Thoracic aorta (tissue), 2 donors: Measurements from ENCODE around the gene CLSTN2. TPM values are rescaled to one million over a fixed set of nuclear protein-coding genes. Genes with fewer than 3 reads are reported as not detected.

Experiments used
- ATAC-seq: fragments of 150-250 bp; one replicate; pipeline ENCODE4 v1.8.0; 2017; ENCODE audit warnings: low read depth; ENCODE audit not compliant: insufficient number of reproducible peaks, low FRiP score
- DNase-seq: peaks from one replicate; pipeline ENCODE4 v3.0.0-alpha.2; 2020; ENCODE audit warnings: low spot score
- H3K27ac ChIP-seq, 2 donors: fragments of 200-600 bp; sonication (generic); 1 replicate in 1 of 2; 2 replicates in 1 of 2; pipeline ENCODE4 v1.5.1; 2016; ENCODE audit warnings: mild to moderate bottlenecking in 2 of 2, moderate library complexity in 2 of 2
- H3K27me3 ChIP-seq: fragments of 200-600 bp; sonication (generic); replicated peaks from 2 replicates; pipeline ENCODE4 v1.6.0; 2016; ENCODE audit warnings: mild to moderate bottlenecking; ENCODE audit not compliant: insufficient read depth
- H3K36me3 ChIP-seq: fragments of 200-600 bp; sonication (generic); one replicate; pipeline ENCODE4 v1.5.1; 2016
- H3K4me1 ChIP-seq, 2 donors: fragments of 200-600 bp; sonication (generic); 1 replicate in 1 of 2; 2 replicates in 1 of 2; pipeline versions ENCODE4 v1.5.1 to v1.6.0; 2016; ENCODE audit warnings: low read depth in 2 of 2, mild to moderate bottlenecking in 1 of 2; ENCODE audit not compliant: control insufficient read depth in 1 of 2
- H3K4me3 ChIP-seq: fragments of 200-600 bp; sonication (generic); 2 replicates; pipeline ENCODE4 v1.5.1; 2016; ENCODE audit warnings: mild to moderate bottlenecking
- H3K9me3 ChIP-seq: fragments of 200-600 bp; sonication (generic); 2 replicates; pipeline ENCODE4 v1.5.1; 2016
- total RNA-seq, 2 donors: library from RNA; depleted of rRNA; stranded (reverse); fragments of >200 nt; gene quantifications; one replicate each; pipeline versions ENCODE4 v1.1.0 to v1.2.3, GENCODE V29; 2016
- TF ChIP-seq, protein P1 (sequence below): fragments of 200-600 bp; sonication (generic); IDR thresholded peaks from one replicate; pipeline ENCODE4 v1.5.1; 2019; ENCODE audit warnings: antibody characterized with exemption

CLSTN2 gene
- total RNA-seq, 2 donors from 2014 or later, result 7.6 to 15.7 TPM

DNA sequence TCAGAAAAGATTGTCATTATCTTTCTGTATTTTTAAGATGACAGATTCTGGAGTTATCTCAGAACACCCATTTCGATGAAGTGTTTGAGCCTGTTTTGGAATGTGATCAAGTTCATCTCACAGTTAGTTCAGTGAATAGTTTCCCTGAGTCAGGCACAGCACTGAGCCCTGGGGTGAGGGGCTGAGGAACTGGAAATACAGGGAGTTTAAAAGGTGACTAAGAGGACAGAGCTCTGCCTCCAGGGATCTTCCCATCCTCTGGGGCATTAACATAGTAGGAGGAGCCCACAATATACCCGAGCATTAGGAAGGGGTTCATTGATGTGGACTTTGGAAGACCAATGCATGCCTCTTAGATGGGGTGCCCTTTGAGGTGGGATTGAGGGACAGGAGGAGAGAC lies 355.1 kb downstream of the CLSTN2 start:
- TF ChIP-seq, protein P1, sequence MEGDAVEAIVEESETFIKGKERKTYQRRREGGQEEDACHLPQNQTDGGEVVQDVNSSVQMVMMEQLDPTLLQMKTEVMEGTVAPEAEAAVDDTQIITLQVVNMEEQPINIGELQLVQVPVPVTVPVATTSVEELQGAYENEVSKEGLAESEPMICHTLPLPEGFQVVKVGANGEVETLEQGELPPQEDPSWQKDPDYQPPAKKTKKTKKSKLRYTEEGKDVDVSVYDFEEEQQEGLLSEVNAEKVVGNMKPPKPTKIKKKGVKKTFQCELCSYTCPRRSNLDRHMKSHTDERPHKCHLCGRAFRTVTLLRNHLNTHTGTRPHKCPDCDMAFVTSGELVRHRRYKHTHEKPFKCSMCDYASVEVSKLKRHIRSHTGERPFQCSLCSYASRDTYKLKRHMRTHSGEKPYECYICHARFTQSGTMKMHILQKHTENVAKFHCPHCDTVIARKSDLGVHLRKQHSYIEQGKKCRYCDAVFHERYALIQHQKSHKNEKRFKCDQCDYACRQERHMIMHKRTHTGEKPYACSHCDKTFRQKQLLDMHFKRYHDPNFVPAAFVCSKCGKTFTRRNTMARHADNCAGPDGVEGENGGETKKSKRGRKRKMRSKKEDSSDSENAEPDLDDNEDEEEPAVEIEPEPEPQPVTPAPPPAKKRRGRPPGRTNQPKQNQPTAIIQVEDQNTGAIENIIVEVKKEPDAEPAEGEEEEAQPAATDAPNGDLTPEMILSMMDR, result no peak
- Histone ChIP-seq H3K9me3 (no peaks in the 10 kb centered on the region), H3K4me3 (no peak overlapping the region), H3K27ac (no peak overlapping the region), H3K36me3 (no peaks in the 10 kb centered on the region), H3K4me1 (no peaks in the 10 kb centered on the region), H3K27me3 (no peaks in the 10 kb centered on the region)
- no peak for DNase-seq
- ATAC-seq, result no peak

DNA sequence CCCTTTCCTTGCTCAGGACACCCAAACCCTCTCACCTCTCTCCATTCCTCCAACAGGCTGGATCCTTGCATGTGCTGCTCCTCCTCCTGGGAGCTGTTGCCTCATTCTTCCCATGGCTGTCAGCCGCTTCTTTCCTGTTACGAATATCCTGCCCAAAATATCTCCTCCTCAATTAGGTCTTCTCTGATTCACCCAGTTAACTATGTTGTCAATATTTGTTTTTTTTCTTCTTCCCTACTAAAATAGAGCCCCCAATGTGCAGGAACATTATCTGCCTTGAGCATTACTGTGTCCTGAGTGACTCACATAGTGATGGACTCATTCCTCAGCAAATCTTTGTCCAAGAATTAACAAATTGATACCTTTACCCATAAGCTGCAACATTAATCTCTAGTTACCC lies 357.2 kb downstream of the CLSTN2 start:
- no peaks in the 10 kb centered on the region for H3K9me3 ChIP-seq
- H3K27ac ChIP-seq, result no peak overlapping the region
- no peaks in the 10 kb centered on the region for H3K4me1 ChIP-seq
- ATAC-seq (no peak), DNase-seq (no peak)
- no peak overlapping the region for H3K4me3 ChIP-seq
- H3K27me3 ChIP-seq, result no peaks in the 10 kb centered on the region
- H3K36me3 ChIP-seq, result no peaks in the 10 kb centered on the region
- TF ChIP-seq, protein P1, result no peak

DNA sequence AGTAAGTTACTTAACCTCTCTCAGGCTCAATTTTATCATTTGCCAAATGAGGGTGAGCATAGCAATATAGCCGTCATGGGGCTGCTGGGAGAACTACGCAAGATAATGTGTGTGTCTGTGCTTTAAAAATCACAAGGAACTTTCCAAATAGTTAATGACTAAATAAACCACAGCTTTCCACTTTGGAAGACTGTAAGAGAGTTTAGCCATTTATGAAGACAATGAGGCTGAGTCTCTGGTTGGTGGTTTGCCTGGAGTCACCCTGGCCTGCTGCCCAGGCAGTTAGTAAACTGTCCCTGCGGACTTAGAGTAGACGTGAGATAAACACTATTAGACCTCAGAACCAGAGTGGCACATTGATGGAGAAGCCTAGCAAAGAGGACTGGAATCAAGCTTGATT lies 357.7 kb downstream of the CLSTN2 start:
- ATAC-seq, result no peak
- H3K36me3 ChIP-seq, result no peaks in the 10 kb centered on the region
- no peaks in the 10 kb centered on the region for H3K4me1 ChIP-seq
- H3K27me3 ChIP-seq, result no peaks in the 10 kb centered on the region
- H3K27ac ChIP-seq, result no peak overlapping the region
- H3K4me3 ChIP-seq, result no peak overlapping the region
- TF ChIP-seq, protein P1, result no peak
- H3K9me3 ChIP-seq, result no peaks in the 10 kb centered on the region
- DNase-seq, result no peak

DNA sequence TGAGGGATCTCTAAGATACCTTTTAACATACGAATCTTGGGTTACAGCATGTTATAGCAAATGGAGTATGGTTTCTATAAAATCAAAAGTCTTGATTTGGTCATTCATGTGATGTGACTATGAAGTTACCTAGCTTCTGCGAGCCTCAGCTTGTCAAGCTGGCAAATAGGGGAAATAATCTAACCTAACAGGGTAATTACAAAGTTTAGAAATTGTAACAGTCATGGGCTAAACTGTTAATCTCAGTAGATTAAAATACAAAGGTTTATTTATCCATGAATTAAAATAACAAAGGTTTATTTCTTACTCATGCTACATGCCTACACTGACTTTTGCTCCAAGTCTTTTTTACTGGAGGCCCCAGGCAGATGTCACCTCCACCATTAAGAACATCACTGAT lies 359.1 kb downstream of the CLSTN2 start:
- Histone ChIP-seq H3K4me3 (no peak overlapping the region), H3K27me3 (no peaks in the 10 kb centered on the region), H3K36me3 (no peaks in the 10 kb centered on the region), H3K4me1 (no peaks in the 10 kb centered on the region), H3K27ac (no peak overlapping the region), H3K9me3 (no peaks in the 10 kb centered on the region)
- DNase-seq (no peak), ATAC-seq (no peak)
- TF ChIP-seq, protein P1, result no peak

DNA sequence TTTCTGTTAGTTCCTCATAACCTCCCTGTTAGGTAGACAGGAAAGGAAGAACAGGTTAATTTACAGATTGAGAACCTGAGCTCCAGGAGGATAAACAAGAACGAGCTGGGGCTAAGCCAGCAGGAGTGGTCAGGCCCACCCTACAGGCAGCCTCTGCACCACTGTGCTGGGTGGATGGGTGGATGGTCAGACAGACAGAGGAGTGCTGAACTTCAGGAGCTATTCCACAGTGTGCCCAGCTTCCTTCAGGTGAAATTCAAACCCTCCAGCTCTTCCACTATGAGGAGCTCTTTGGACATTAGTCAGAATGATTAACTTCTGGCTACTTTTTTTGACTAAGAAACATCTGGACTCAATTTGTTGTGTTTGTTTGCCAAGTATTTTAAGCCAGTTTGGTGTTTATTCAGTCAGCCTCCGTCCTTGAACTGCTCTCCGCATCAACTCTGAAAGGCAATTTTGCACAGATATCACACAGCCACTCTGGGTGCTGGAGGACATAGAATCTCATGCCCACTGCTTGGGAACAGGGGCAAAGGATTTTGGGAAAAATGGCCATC lies 361.9 kb downstream of the CLSTN2 start:
- Histone ChIP-seq H3K27me3 (no peaks in the 10 kb centered on the region), H3K4me3 (no peak overlapping the region), H3K4me1 (no peaks in the 10 kb centered on the region), H3K27ac (no peak overlapping the region), H3K36me3 (no peaks in the 10 kb centered on the region), H3K9me3 (no peaks in the 10 kb centered on the region)
- ATAC-seq, result no peak
- TF ChIP-seq, protein P1, result no peak
- no peak for DNase-seq
